Loucy (cell line): ENCODE measurements around the gene UQCC2.

Experiments
- EZH2phosphoT487 ChIP-seq: fragments of 200-600 bp; IDR thresholded peaks from 2 replicates; pipeline ENCODE4 v1.6.1; 2018; ENCODE audit warnings: antibody characterized with exemption, mild to moderate bottlenecking, moderate library complexity, borderline replicate concordance
- TF ChIP-seq, protein P1 (sequence below): fragments of 200-600 bp; sonication (generic); conservative IDR thresholded peaks from 2 replicates; pipeline ENCODE4 v1.5.1; 2014; ENCODE audit warnings: mild to moderate bottlenecking, antibody characterized with exemption, low read length

DNA sequence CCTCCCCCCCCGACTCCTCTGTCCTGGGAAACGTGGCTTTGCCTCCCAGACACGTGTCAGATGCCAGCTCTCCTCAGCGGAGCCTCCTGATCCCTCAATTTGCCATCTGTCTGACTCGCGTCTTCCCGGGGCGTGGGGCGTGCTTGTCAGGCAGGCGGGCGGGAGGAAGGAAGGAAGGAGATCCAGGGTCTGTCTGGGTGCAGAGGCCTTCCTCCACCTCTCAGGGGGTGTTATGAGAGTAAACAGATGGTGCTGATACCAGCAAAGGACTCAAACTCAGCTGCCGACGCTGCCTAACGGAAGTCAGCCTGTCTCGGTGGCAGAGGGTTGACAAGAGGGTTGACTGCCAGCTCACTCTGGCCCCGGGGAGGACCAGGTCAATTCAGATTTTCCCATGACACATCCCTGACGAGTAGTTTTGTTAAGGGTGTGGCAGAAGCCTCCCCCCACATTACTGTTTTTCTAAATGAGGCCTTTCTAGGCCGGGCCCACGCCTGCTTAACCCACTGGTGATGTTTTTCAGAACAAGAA is 17.0 kb downstream of the UQCC2 start:
- TF ChIP-seq, protein P1, sequence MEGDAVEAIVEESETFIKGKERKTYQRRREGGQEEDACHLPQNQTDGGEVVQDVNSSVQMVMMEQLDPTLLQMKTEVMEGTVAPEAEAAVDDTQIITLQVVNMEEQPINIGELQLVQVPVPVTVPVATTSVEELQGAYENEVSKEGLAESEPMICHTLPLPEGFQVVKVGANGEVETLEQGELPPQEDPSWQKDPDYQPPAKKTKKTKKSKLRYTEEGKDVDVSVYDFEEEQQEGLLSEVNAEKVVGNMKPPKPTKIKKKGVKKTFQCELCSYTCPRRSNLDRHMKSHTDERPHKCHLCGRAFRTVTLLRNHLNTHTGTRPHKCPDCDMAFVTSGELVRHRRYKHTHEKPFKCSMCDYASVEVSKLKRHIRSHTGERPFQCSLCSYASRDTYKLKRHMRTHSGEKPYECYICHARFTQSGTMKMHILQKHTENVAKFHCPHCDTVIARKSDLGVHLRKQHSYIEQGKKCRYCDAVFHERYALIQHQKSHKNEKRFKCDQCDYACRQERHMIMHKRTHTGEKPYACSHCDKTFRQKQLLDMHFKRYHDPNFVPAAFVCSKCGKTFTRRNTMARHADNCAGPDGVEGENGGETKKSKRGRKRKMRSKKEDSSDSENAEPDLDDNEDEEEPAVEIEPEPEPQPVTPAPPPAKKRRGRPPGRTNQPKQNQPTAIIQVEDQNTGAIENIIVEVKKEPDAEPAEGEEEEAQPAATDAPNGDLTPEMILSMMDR: no peak
- no peak for TF ChIP-seq EZH2phosphoT487
